ENCODE data around the gene GPC1. TPM values are rescaled to one million over a fixed set of nuclear protein-coding genes. Genes with fewer than 3 reads are reported as not detected.

Gene GPC1
- total and polyA plus RNA-seq, 2 donors (not counting 3 experiments of a cell fraction or from before 2014, with no cell fraction given), result 9.6 to 31.1 TPM

DNA sequence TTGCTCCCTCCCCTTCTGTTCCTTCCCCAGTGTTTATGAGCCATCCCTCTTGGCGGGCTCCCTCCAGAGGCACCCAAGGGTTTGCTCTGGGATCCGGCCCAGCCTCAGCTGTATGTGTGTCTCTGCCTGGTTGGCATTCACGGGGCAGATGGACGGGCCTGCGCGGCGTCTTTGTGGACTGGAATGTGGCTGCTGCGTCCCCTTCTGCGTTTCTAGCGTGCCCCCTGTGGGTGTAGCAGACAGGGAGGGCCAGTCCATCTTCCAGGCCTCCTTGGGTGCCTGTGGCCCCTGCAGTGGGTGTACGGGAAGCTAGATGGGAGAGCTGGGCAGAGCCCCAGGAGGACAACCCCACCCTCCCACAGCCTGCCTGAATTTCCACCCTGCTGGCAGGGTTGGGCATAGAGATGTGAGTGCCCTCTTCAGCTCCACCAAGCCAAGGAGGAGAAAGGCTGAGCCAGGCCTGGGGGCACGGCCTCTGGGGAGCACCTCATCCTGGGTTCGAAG lies 15.7 kb downstream of the GPC1 start:
- Histone ChIP-seq H2AFZ (ENCODE audit: low read depth, low read length) (no peak overlapping the region), H3K4me3 (replicated peaks in 1 of 3; ENCODE audit: insufficient read depth in 1 of 3, low read depth in 1 of 3, low read length in 3 of 3) (no peak overlapping the region), H3K9me3 (replicated peaks; ENCODE audit: control insufficient read depth, insufficient read depth, low read length) (no peaks in the 10 kb centered on the region), H3K4me1 (ENCODE audit: control insufficient read depth, extremely low read depth, insufficient read depth, low read length) (no peaks in the 10 kb centered on the region), H3K79me2 (ENCODE audit: control insufficient read depth, insufficient read depth, low read length) (no peaks in the 10 kb centered on the region), H3K4me2 (ENCODE audit: insufficient read depth, low read length) (no peak overlapping the region), H3K27me3 (ENCODE audit: control insufficient read depth in 2 of 2, insufficient read depth in 2 of 2, low read length in 2 of 2) (peaks cover 19 to 22% of the 10 kb centered on the region in 2 experiments), H3K27ac (ENCODE audit: insufficient read depth, low read depth, low read length) (no peak overlapping the region), H3K9me1 (replicated peaks; ENCODE audit: control insufficient read depth, extremely low read depth, insufficient read depth, low read length) (no peaks in the 10 kb centered on the region), H4K20me1 (replicated peaks; ENCODE audit: control insufficient read depth, extremely low read depth, insufficient read depth, low read length) (no peaks in the 10 kb centered on the region), H3K9ac (replicated peaks; ENCODE audit: extremely low read depth, insufficient read depth, low read length) (no peak overlapping the region), H3K36me3 (ENCODE audit: control insufficient read depth in 2 of 2, extremely low read depth in 1 of 2, insufficient read depth in 2 of 2, low read length in 2 of 2) (no peaks in the 10 kb centered on the region)
- ChIA-PET CTCF (no interaction called here), POLR2A (no interaction called here)
- DNase-seq (ENCODE audit: low read depth, low spot score) (no peak), FAIRE-seq (no peak)
- dilution Hi-C loops (cut with MboI; ENCODE audit: extremely low pct_ligation_motif_present, low sequenced_read_pairs) (no loop called here), intact Hi-C loops (cut with micrococcal nuclease) (no loop called here)
- BruUV-seq (replicated peaks), result no TSS peak
- TF ChIP-seq FOS (IDR thresholded peaks at IDR 0.05; ENCODE audit: borderline replicate concordance, insufficient read depth, low read length) (no peak), EZH2 (IDR thresholded peaks at IDR 0.05; ENCODE audit: borderline replicate concordance, low read depth, low read length, severe bottlenecking) (no peak), POLR2A (IDR thresholded peaks at IDR 0.05; ENCODE audit: low read depth, low read length) (no peak), JUN (IDR thresholded peaks at IDR 0.05; ENCODE audit: borderline replicate concordance, insufficient read depth, insufficient read length, low read depth) (no peak), MYC (IDR thresholded peaks at IDR 0.05; ENCODE audit: low read depth, low read length) (no peak), GATA2 (IDR thresholded peaks at IDR 0.05; ENCODE audit: insufficient read depth, insufficient read length, low read depth, low read length) (no peak), POLR2AphosphoS5 (IDR thresholded peaks at IDR 0.05; ENCODE audit: insufficient read depth, low read depth, low read length) (no peak)
- TF ChIP-seq, protein P1, sequence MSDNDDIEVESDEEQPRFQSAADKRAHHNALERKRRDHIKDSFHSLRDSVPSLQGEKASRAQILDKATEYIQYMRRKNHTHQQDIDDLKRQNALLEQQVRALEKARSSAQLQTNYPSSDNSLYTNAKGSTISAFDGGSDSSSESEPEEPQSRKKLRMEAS (IDR thresholded peaks at IDR 0.05; ENCODE audit: insufficient read depth, insufficient read length), result no peak
- TF ChIP-seq, protein P2, sequence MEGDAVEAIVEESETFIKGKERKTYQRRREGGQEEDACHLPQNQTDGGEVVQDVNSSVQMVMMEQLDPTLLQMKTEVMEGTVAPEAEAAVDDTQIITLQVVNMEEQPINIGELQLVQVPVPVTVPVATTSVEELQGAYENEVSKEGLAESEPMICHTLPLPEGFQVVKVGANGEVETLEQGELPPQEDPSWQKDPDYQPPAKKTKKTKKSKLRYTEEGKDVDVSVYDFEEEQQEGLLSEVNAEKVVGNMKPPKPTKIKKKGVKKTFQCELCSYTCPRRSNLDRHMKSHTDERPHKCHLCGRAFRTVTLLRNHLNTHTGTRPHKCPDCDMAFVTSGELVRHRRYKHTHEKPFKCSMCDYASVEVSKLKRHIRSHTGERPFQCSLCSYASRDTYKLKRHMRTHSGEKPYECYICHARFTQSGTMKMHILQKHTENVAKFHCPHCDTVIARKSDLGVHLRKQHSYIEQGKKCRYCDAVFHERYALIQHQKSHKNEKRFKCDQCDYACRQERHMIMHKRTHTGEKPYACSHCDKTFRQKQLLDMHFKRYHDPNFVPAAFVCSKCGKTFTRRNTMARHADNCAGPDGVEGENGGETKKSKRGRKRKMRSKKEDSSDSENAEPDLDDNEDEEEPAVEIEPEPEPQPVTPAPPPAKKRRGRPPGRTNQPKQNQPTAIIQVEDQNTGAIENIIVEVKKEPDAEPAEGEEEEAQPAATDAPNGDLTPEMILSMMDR (IDR thresholded peaks at IDR 0.05; ENCODE audit: extremely low read depth in 1 of 2, insufficient read depth in 1 of 2, low read depth in 1 of 2, low read length in 2 of 2), result no peak
